Non-pigmented ciliary epithelial cell (primary cell): ENCODE data around the gene LAMA2.
A peak's percentile ranks its signal among the peaks of the same experiment; 100 is the strongest.

ENCODE experiments used
- DNase-seq: peaks from one replicate; pipeline ENCODE4 v3.0.0-alpha.2; 2010; ENCODE audit warnings: low read depth

LAMA2 gene

DNA sequence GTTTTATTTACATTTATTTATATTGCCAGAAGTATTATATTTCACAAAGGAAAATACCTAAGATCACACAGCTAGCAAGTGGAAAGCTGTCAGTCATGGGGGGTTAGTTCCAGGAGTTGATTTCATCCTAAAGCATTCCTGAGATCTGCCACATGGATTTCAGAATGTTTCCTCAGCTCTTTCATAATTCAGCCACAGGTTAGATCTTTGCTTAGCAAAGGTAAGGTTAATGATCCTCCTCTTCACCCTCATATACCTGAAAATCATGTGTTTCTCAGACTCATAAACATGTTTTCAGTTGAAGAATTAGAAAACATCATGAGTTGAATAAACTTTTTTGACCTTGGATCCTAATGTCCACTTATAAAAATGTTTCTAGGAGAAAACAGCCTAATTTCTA is 611.6 kb downstream of the LAMA2 start:
- no peak for DNase-seq

GRCh38 chr6:129495652-129496051 is 612.7 kb downstream of the LAMA2 start:
- DNase-seq, result no peak

- DNase-seq, result no peak
These were observed 614.8 kb downstream of the LAMA2 start for GRCh38 chr6:129497481-129498441.

GRCh38 chr6:129498541-129498940 is 615.6 kb downstream of the LAMA2 start:
- no peak for DNase-seq

DNA sequence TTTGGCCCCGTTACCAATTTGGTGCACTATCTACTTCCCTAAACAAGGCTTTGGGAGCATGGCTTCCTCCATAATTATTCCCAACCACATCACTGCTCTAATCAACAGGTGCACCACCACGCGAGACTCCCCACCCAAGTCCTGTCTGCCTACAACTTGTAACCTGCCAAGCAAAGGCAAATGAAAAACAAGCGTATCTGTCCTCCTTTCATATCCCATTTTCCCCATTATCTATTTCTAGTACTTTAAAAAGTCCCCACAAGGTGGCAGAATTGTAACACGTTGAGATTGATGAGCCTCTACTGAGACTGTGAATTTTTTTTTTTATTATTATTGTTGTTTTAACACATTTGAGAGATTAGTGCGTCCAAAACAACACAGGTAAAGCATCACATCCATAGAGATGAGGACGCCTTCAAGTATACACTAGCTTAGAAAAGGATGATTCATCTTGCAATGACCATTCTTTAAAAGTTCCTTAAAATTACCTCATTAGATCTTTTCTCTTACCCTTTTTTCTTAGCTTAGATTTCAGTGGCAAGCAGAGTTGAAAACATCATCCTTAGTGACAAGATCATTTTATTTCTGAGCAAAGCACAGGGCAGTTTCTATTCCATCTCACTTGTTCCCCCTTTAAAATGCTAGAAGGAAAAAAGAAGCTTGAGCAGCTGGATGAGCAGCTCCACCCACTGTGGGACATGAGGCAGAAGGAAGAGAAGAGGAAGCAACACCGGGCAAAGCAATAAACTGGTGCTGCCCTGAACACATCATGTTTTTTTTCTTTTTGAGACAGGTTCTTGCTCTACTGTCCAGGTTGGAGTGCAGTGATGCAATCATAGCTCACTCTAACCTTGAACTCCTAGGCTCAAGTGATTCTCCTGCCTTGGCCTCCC is 616.3 kb downstream of the LAMA2 start:
- no peak for DNase-seq

DNA sequence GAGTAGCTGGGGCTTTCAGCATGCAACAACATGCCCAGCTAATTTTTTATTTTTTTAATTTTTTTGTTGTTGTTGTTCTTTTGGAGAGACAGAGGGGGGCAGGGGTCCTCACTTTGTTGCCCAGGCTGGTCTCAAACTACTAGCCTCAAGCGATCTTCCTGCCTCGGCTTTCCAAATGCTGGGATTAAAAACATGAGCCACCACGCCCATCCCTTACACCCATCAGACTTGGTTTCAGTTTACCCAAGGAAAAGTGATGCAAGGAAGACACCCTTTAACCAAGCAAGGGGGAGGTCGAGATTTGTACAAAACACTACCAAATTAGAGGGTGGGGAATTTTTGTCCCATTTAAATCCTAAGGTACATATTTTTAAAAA is 616.9 kb downstream of the LAMA2 start:
- no peak for DNase-seq

DNA sequence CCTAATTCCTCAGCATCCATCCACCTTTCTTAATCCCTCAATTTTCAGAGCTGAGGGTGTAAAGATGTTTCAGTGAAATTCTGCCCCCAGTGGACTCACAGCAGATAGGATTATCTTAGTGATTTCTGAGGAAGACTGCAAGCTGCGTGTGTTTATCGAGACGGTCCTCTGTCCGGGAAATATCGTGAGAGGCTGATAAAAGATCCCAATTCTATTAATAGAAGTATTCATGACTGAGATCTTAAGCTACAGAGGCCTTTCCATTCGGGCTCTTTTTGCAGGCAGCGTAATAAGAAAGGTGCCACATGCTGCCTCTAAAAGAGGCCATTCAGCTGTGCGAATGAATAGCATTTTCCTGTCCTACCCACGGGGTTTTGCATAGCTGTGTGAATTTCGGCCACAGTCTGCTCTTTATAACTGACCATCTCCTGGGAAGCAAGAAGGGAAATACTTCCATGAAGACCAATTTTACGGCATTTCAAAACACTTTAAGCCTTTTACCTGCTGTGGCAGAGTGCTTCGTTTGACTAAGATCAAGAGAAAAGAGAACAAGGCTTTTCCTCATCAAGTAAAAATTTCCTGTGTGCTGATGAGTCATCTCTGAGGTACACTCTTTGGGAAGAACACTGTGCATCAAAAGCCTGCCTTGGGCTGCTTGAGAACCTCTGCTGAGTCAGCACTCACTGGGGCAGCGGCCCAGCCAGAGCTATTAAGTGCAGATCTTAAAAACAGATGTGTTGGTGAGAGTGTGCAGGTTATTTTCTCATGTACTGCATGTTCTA is 618.2 kb downstream of the LAMA2 start:
- DNase-seq, result peak; percentile 99

DNA sequence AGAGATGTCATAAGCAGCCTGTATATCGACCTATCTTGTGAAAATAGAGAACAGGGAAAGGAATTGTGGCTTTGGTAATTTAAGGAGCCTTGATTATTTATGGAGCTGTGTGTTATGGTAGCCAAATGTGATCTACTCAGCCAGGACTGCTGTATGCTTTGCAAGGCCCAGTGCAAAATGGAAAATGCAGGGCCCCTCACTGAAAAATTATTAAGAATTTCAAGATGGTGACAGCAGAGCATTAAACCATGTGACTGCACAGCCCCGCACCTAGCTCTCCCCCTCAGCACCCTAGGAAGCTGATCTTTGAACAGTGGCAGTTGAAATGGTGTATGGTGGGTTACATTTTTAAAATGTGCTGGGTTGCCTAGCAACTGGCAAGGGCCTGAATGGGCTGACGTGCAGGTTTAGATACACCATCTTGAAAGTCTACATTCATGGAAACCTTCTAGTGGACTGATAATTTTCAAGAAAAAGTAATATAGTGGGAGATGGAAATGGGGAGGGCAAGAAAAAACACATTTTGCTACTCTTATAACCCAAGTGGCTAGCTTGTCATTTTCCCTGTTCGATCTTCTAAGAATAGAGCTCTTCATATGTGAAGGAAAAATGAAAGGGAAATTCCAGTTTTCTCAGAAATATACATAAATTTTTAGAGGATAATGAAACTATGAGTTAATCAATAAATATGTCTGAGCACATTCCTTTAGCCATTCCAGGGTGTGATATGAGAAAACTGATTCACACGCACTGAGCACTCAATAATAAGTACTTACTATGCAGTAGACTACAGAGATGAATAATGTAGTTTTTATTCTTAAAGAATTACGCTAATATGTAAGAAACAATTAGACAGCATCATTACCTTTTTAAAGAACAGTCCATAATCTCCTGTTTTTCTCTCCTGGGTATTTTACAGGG is 619.1 kb downstream of the LAMA2 start:
- no peak for DNase-seq

GRCh38 chr6:129504456-129504855 is 621.5 kb downstream of the LAMA2 start:
- no peak for DNase-seq

- DNase-seq, result no peak
These were observed 624.3 kb downstream of the LAMA2 start for GRCh38 chr6:129507059-129507807.

DNA sequence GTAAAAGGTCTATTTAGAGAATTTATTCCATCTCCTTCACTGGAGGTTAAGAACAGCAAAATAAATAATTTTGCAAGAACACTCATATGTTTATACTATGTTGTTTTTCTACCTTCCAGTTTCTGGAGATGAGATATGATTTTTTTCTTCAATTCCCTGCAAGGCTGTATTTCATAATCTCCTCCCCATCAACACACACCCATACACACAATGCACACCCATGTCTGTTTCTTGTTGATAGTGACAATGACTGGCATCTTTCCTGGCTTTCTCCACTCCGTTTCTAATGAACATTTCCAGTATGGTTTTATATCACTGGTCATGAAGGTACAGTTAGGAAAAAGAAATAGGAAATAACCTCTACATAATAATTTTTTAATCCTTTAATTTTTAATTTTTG is 624.9 kb downstream of the LAMA2 start:
- DNase-seq, result no peak

DNA sequence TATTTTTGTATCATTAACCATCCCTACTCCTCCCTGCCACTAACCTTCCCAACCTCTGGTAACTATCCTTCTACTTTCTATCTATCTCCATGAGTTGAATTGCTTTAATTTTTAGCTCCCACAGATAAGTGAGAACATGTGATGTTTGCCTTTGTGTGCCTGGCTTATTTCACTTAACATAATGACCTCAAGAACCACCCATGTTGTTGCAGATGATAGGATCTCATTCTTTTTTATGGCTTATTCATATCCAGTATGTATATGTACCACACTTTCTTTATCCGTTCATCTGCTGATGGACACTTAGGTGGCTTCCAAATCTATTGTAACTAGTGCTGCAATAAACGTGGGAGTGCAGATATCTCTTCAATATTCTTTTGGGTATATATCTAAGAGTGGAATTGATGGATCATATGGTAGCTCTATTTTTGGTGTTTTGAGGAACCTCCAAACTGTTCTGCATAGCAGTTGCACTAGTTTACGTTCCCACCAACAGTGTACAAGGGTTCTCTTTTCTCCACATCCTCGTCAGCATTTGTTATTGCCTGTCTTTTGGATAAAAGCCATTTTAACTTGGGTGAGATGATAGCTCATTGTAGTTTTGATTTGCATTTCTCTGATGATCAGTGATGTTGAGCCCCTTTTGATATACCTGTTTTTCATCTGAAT is 625.7 kb downstream of the LAMA2 start:
- no peak for DNase-seq

- DNase-seq, result no peak
These were observed 628.0 kb downstream of the LAMA2 start for GRCh38 chr6:129510950-129511349.

DNA sequence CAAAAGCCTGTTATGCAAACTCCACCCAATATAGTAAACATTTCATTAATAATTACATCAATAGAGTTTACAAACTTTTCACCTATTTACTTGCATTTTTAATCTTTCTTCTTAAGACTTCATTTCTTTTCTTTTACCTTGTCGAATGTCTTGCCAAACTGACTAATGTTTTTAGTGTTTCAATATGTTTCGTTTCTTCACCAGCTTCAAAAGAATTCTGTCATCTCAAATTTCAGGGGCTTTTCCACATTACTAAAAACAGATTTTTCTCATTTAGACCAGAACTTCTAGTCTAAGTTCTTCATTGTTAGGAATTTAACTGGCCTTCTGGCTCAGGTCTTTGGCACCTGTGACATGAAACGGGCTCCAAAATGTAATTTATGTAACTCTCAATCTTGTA is 630.5 kb downstream of the LAMA2 start:
- no peak for DNase-seq

DNA sequence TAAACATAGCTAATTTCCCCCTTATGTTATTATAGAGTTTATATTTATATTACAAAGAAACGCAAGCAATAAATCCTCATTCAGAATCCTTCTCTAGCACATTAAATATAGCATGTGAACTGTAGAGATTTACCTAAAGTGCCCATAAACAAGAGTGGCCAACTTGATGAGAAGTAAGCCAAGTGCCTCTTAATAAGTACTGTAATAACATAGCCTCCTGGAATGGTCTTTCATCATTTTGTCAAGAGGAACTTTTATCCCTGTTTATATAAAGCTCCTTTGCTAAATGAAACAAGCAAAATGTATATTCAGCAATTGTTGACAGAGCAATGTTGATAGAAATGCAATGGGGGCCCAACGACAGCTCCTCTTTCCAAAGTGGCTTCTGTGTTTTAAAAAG is 632.1 kb downstream of the LAMA2 start:
- no peak for DNase-seq

- no peak for DNase-seq
These were observed 633.1 kb downstream of the LAMA2 start for GRCh38 chr6:129516005-129516404.

GRCh38 chr6:129516787-129517186 is 633.8 kb downstream of the LAMA2 start:
- no peak for DNase-seq

DNA sequence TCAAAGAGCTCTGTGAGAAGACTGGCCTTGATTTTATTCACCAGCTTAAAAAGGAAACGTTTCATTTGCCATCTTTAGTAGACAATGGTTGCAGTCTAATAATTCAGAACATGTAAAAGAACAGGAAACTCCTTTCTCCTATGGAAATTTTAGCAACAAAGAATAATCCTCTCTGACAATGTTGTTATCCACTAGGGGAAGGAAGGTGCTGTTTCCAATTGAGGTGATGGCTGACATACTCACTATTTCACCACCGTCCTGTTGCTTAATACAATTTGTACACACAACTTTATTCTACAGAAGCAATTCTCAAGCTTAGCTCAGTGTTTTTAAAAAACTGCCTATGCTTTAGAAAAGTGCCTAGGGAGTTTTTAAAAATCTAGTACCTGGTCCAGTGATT is 634.4 kb downstream of the LAMA2 start:
- DNase-seq, result no peak

DNA sequence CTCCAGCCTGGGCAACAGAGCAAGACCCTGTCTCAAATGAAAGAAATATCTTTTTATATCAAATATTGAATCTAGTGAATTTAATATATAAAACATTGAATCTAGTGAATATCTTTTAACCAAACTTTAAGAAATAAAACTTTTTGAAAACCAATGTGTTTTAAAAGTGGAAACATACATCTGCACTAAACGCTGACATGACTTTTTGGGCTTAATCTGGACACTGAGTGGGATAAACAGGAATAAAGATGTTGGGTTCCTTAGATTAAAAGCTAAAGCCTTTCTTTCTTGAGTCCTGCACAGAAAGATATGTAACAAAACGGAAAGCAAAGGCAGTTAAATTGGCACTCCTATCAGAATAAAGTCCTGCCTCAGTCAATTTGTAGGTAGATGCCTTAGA is 636.8 kb downstream of the LAMA2 start:
- no peak for DNase-seq

GRCh38 chr6:129521946-129522345 is 639.0 kb downstream of the LAMA2 start:
- no peak for DNase-seq
